ENCODE results near the gene DENR.
"Not testable (repeated sequence)": the region's sequence is repeated elsewhere in the genome, so short reads cannot be mapped to it uniquely, and the experiment has no call there.

DNA sequence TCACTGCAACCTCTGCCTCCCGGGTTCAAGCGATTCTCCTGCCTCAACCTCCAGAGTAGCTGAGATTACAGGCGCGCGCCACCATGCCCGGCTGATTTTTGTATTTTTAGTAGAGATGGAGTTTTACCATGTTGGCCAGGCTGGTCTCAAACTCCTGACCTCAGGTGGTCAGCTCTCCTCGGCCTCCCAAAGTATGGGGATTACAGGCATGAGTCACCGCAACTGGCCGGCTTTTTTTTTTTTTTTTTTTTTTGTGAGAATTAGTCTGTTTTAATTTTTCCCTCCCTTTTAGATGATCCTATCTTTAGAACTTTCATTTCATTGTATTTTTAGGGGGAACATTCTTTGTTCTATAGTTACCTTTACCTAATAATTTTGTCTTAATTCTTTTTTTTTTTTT is 52.3 kb downstream of the DENR start:
- TF ChIP-seq CTCF, POLR2A (IDR thresholded peaks at IDR 0.05): not testable (repeated sequence)

All from transverse colon (tissue), 3 donors.